Stimulated activated CD4-positive, alpha-beta T cell treated with anti-CD3 and anti-CD28 coated beads, TNF-alpha, amount 100 ng/mL, for 24 hours (primary cell): ENCODE results near the gene ANO5.

Source experiments
- DNase-seq, 3 experiments: peaks; one replicate each; pipeline ENCODE4 v3.0.0-alpha.2; 2020; ENCODE audit warnings: low read depth in 3 of 3

Gene ANO5

DNA sequence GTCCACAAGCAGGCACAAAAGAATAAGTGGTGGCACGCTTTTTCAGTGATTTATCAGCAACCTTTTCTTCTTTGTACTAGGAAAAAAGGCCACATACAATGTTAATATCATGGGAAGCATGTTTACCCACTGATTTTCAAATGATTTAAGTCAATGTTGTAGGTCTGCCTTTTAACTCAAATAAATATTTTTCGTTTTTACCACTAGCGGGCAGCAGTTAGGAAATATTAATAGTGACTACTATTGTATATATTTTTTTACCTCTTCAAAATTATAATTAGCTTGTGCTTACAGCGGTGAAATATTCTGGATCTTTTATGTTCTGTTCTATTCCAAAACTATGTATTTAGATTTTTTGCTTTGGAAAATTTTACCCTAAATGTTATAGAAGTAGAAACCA, 138.9 kb downstream of the ANO5 start:
- DNase-seq = no peak
